Keratinocyte (primary cell): ENCODE data around the gene FAM13C. TPM values are rescaled to one million over a fixed set of nuclear protein-coding genes. Genes with fewer than 3 reads are reported as not detected.

ENCODE experiments used
- DNase-seq: peaks from one replicate; pipeline ENCODE4 v3.0.0-alpha.2; 2011; ENCODE audit warnings: low read depth, missing footprints, low spot score
- FAIRE-seq: peaks from 2 replicates; lab custom pipeline; 2011; peaks lifted over from hg19 to GRCh38; lab: Jason Lieb, UNC
- H2AFZ ChIP-seq: 2 replicates; pipeline ENCODE4 v1.6.0; 2012; ENCODE audit warnings: low read length, control low read depth, inconsistent platforms; ENCODE audit not compliant: control insufficient read depth
- H3K27ac ChIP-seq: 2 replicates; pipeline ENCODE4 v1.5.1; 2011; ENCODE audit warnings: low read length; ENCODE audit not compliant: control insufficient read depth, insufficient read depth
- H3K27me3 ChIP-seq: 3 replicates; pipeline ENCODE4 v1.6.0; 2011; ENCODE audit warnings: low read length; ENCODE audit not compliant: control insufficient read depth, insufficient read depth; ENCODE audit errors: extremely low read depth
- H3K36me3 ChIP-seq, 2 experiments: 2 replicates in 1 of 2; 3 replicates in 1 of 2; pipeline ENCODE4 v1.5.1; 2011; ENCODE audit warnings: low read length in 2 of 2, mild to moderate bottlenecking in 1 of 2; ENCODE audit not compliant: control insufficient read depth in 2 of 2, insufficient read depth in 2 of 2; ENCODE audit errors: extremely low read depth in 1 of 2
- H3K4me1 ChIP-seq: 3 replicates; pipeline ENCODE4 v1.5.1; 2011; ENCODE audit warnings: low read length; ENCODE audit not compliant: control insufficient read depth, insufficient read depth; ENCODE audit errors: extremely low read depth
- H3K4me2 ChIP-seq: 3 replicates; pipeline ENCODE4 v1.6.0; 2011; ENCODE audit warnings: low read depth, low read length; ENCODE audit not compliant: control insufficient read depth, insufficient read depth; ENCODE audit errors: extremely low read depth
- H3K4me3 ChIP-seq, 3 experiments: fragments of 200-600 bp in 1 of 3; sonication (generic) in 1 of 3; 2 replicates in 2 of 3; 3 replicates in 1 of 3; pipeline ENCODE4 v1.5.1; 2011 to 2016; ENCODE audit warnings: low read length in 3 of 3, mild to moderate bottlenecking in 3 of 3, control low read depth in 2 of 3, inconsistent platforms in 1 of 3, low read depth in 1 of 3, mixed read lengths in 1 of 3, mixed run types in 1 of 3, moderate library complexity in 1 of 3; ENCODE audit not compliant: control insufficient read depth in 2 of 3, insufficient read depth in 2 of 3; ENCODE audit errors: extremely low read depth in 1 of 3
- H3K79me2 ChIP-seq: 2 replicates; pipeline ENCODE4 v1.6.0; 2012; ENCODE audit warnings: low read length; ENCODE audit not compliant: control insufficient read depth, insufficient read depth
- H3K9ac ChIP-seq: 3 replicates; pipeline ENCODE4 v1.6.0; 2011; ENCODE audit warnings: low read length; ENCODE audit not compliant: control insufficient read depth, insufficient read depth; ENCODE audit errors: extremely low read depth
- H3K9me1 ChIP-seq: 3 replicates; pipeline ENCODE4 v1.6.0; 2011; ENCODE audit warnings: low read length; ENCODE audit not compliant: control insufficient read depth, insufficient read depth; ENCODE audit errors: extremely low read depth
- H3K9me3 ChIP-seq: 2 replicates; pipeline ENCODE4 v1.5.1; 2012; ENCODE audit warnings: low read depth, low read length; ENCODE audit not compliant: control insufficient read depth
- H4K20me1 ChIP-seq: 3 replicates; pipeline ENCODE4 v1.6.0; 2011; ENCODE audit warnings: low read length; ENCODE audit not compliant: control insufficient read depth, insufficient read depth; ENCODE audit errors: extremely low read depth
- EZH2 ChIP-seq: IDR thresholded peaks from one replicate; pipeline ENCODE4 v1.6.1; 2012; ENCODE audit warnings: inconsistent platforms, mild to moderate bottlenecking, low read length, moderate library complexity
- dilution Hi-C: fragments of 300-500 bp; cut with MboI; formaldehyde crosslinking; loops from one replicate; pipeline ENCODE4 v1.7.0; 2020; ENCODE audit warnings: low sequenced_read_pairs; ENCODE audit not compliant: extremely low pct_ligation_motif_present
- polyA plus RNA-seq, 5 experiments: library from polyadenylated mRNA; depleted of rRNA in 3 of 5; stranded (reverse) in 3 of 5; stranded (forward) in 1 of 5; unstranded in 1 of 5; fragments of >200 nt; gene quantifications; 1 replicate in 1 of 5; 2 replicates in 3 of 5; 3 replicates in 1 of 5; pipeline versions ENCODE4 v1.2.1 to v1.2.3, GENCODE V29; 2011 to 2012; ENCODE audit warnings: missing spikeins in 2 of 5, low read depth in 1 of 5, low replicate concordance in 1 of 5
- TF ChIP-seq, protein P1 (sequence below), 3 experiments: IDR thresholded peaks in 1 of 3; conservative IDR thresholded peaks in 1 of 3; optimal IDR thresholded peaks in 1 of 3; 2 replicates in 2 of 3; 3 replicates in 1 of 3; pipeline versions ENCODE3 to v1.5.1; 2011; ENCODE audit warnings: low read length in 3 of 3, mild to moderate bottlenecking in 3 of 3, moderate library complexity in 2 of 3, control low read depth in 1 of 3, inconsistent platforms in 1 of 3; ENCODE audit not compliant: insufficient read depth in 2 of 3; ENCODE audit errors: extremely low read depth in 1 of 3

The FAM13C gene
- polyA plus RNA-seq, 1 donor (not counting 4 experiments of a cell fraction or from before 2014, with no cell fraction given), result 0.58 TPM

DNA sequence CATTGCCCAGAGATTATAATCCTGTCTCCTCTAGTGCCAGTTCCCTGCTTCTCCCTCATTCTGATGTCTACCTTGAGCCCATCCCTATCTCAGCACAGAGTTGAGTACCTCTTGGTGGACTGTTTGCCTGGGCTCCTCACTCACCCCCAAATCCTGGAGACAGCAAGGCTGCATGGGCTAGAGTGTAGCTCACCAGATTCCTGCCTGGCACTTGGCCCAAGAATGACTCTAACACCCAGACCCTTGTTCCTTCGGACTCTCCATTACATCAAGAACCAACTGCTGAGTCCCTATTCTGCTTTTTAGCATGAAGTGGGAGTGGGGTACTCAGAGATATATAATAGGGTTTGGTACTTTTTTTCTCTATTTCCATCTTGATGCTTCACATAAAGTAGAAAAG lies 22.1 kb downstream of the FAM13C start:
- no peaks in the 10 kb centered on the region for H3K79me2 ChIP-seq
- H3K9ac ChIP-seq, result no peak overlapping the region
- no peaks in the 10 kb centered on the region for H3K36me3 ChIP-seq
- DNase-seq (no peak), FAIRE-seq (no peak)
- no peak overlapping the region for H2AFZ ChIP-seq
- H3K27ac ChIP-seq, result no peak overlapping the region
- TF ChIP-seq EZH2, result no peak
- TF ChIP-seq, protein P1, sequence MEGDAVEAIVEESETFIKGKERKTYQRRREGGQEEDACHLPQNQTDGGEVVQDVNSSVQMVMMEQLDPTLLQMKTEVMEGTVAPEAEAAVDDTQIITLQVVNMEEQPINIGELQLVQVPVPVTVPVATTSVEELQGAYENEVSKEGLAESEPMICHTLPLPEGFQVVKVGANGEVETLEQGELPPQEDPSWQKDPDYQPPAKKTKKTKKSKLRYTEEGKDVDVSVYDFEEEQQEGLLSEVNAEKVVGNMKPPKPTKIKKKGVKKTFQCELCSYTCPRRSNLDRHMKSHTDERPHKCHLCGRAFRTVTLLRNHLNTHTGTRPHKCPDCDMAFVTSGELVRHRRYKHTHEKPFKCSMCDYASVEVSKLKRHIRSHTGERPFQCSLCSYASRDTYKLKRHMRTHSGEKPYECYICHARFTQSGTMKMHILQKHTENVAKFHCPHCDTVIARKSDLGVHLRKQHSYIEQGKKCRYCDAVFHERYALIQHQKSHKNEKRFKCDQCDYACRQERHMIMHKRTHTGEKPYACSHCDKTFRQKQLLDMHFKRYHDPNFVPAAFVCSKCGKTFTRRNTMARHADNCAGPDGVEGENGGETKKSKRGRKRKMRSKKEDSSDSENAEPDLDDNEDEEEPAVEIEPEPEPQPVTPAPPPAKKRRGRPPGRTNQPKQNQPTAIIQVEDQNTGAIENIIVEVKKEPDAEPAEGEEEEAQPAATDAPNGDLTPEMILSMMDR (optimal IDR thresholded peaks at IDR 0.05 in 1 of 3, IDR thresholded peaks at IDR 0.05 in 1 of 3, conservative IDR thresholded peaks at IDR 0.05 in 1 of 3; ENCODE audit: extremely low read depth in 1 of 3, insufficient read depth in 2 of 3, low read length in 3 of 3), result no peak
- H4K20me1 ChIP-seq, result no peaks in the 10 kb centered on the region
- no peak overlapping the region for H3K4me3 ChIP-seq
- H3K9me3 ChIP-seq, result no peaks in the 10 kb centered on the region
- no peaks in the 10 kb centered on the region for H3K9me1 ChIP-seq
- H3K27me3 ChIP-seq, result no peaks in the 10 kb centered on the region
- no peak overlapping the region for H3K4me2 ChIP-seq
- H3K4me1 ChIP-seq, result peaks cover 9% of the 10 kb centered on the region
- dilution Hi-C loops, result no loop called here

DNA sequence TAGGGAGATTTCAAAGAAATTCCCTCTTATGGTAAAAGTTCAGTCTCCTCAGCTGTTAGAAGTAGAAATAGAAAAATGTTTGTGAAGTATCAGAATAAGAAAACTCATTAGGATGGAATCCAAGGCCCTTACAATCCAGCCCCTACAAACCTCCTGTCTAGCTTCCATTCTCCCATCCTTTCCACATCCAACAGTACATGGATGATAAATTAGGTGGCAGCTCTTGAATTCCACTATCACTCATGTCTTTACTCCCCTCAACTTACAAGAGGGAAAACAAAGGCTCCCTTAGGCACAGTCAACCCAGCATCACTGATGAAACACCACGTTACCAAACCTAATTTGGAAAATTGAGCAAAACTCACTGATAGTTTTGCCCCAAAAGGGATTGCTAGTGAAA lies 23.0 kb downstream of the FAM13C start:
- FAIRE-seq, result no peak
- H2AFZ ChIP-seq, result no peak overlapping the region
- TF ChIP-seq, protein P1 (optimal IDR thresholded peaks at IDR 0.05 in 1 of 3, IDR thresholded peaks at IDR 0.05 in 1 of 3, conservative IDR thresholded peaks at IDR 0.05 in 1 of 3; ENCODE audit: extremely low read depth in 1 of 3, insufficient read depth in 2 of 3, low read length in 3 of 3), result no peak
- no peak for TF ChIP-seq EZH2
- no peaks in the 10 kb centered on the region for H4K20me1 ChIP-seq
- peaks cover 9% of the 10 kb centered on the region for H3K4me1 ChIP-seq
- H3K36me3 ChIP-seq, result no peaks in the 10 kb centered on the region
- dilution Hi-C loops, result no loop called here
- H3K9me1 ChIP-seq, result no peaks in the 10 kb centered on the region
- no peak overlapping the region for H3K4me2 ChIP-seq
- no peak overlapping the region for H3K27ac ChIP-seq
- H3K9me3 ChIP-seq, result no peaks in the 10 kb centered on the region
- no peaks in the 10 kb centered on the region for H3K27me3 ChIP-seq
- no peak for DNase-seq
- no peak overlapping the region for H3K9ac ChIP-seq
- H3K79me2 ChIP-seq, result no peaks in the 10 kb centered on the region
- no peak overlapping the region for H3K4me3 ChIP-seq
